Prostate gland (tissue), 2 donors: Measurements from ENCODE around the gene RNF113A. TPM values are rescaled to one million over a fixed set of nuclear protein-coding genes. Genes with fewer than 3 reads are reported as not detected.

Experiments used
- DNase-seq: peaks from one replicate; pipeline ENCODE4 v3.0.0-alpha.2; 2019; ENCODE audit warnings: low spot score
- H3K27ac ChIP-seq, 2 donors: fragments of 200-600 bp; sonication (generic); 2 replicates each; pipeline ENCODE4 v1.5.1; 2017 to 2019
- H3K27me3 ChIP-seq: fragments of 200-600 bp; sonication (generic); replicated peaks from 2 replicates; pipeline ENCODE4 v1.5.1; 2019; ENCODE audit not compliant: insufficient read depth
- H3K36me3 ChIP-seq, 2 donors: fragments of 200-600 bp; sonication (generic); 1 replicate in 1 of 2; 2 replicates in 1 of 2; pipeline versions ENCODE4 v1.5.1 to v1.8.1; 2017 to 2019
- H3K4me1 ChIP-seq: fragments of 200-600 bp; sonication (generic); replicated peaks from 2 replicates; pipeline ENCODE4 v1.5.1; 2019
- H3K4me3 ChIP-seq, 2 donors: fragments of 200-600 bp; sonication (generic); 2 replicates each; pipeline ENCODE4 v1.5.1; 2017 to 2019
- H3K9me3 ChIP-seq: fragments of 200-600 bp; sonication (generic); 2 replicates; pipeline ENCODE4 v1.5.1; 2017
- CTCF ChIP-seq, 4 experiments: fragments of 200-600 bp in 2 of 4; fragments of 450-650 bp in 2 of 4; sonication (generic) in 2 of 4; IDR thresholded peaks; 1 replicate in 3 of 4; 2 replicates in 1 of 4; pipeline ENCODE4 v1.5.1; 2016 to 2019; ENCODE audit warnings: antibody characterized with exemption in 4 of 4, mild to moderate bottlenecking in 2 of 4, moderate library complexity in 2 of 4
- POLR2A ChIP-seq: fragments of 450-650 bp; IDR thresholded peaks from one replicate; pipeline ENCODE4 v1.6.1; 2016; ENCODE audit warnings: antibody characterized with exemption, mild to moderate bottlenecking
- POLR2AphosphoS5 ChIP-seq: sonication (generic); formaldehyde crosslinking; IDR thresholded peaks from one replicate; pipeline ENCODE4 v1.6.1; 2017; ENCODE audit warnings: antibody characterized with exemption
- WGBS: methylation state at CpG from one replicate; pipeline ENCODE4 v1.1.5; 2018; 5-methylcytosine and 5-hydroxymethylcytosine counted together
- intact Hi-C: fragments of 100-400 bp; cut with DNase I; formaldehyde crosslinking; loops from one replicate; pipeline ENCODE4 v1.14.2; 2022
- total RNA-seq, 2 donors: library from RNA; depleted of rRNA; stranded (reverse); fragments of >200 nt; gene quantifications; one replicate each; pipeline ENCODE4 v1.1.0, GENCODE V29; 2016

The RNF113A gene
- total RNA-seq, 2 donors from 2014 or later: 10.5 to 13.2 TPM

DNA sequence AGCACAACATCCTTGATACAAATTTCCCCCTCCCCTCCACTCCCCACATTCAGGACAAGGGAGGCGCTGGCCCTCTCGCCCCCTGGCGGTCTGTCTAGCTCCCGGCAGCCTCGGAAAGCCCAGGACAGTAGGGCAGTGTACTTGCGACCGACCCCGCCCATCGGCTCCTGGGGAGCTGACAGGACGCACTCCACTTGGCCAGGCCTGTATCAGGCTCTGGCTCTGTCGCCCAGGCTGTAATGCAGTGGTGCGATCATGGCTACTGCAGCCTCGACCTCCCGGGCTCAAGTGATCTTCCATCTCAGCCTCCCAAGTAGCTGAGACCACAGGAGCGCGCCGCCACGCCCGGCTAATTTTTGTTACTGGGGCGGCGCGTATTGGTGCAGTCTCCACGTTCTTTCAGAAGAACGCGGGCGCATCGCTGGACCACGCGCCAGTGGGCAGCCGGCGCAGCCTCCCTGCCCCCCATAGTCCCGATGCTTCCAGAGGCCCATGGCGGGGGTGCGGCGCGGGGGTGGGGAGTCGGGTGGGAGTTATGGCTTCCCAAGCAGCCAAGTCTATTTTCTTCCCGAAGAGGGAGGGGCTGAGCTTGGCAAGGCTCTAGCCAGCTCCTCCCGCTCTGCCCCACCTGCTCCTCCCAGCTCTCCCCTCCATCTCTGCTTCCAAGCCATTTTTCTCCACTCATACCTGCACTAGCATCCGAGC lies 16.3 kb upstream of the RNF113A start:
- no peak overlapping the region for H3K27ac ChIP-seq
- 27% methylated on average over 7 of the region's 40 CpGs for WGBS

DNA sequence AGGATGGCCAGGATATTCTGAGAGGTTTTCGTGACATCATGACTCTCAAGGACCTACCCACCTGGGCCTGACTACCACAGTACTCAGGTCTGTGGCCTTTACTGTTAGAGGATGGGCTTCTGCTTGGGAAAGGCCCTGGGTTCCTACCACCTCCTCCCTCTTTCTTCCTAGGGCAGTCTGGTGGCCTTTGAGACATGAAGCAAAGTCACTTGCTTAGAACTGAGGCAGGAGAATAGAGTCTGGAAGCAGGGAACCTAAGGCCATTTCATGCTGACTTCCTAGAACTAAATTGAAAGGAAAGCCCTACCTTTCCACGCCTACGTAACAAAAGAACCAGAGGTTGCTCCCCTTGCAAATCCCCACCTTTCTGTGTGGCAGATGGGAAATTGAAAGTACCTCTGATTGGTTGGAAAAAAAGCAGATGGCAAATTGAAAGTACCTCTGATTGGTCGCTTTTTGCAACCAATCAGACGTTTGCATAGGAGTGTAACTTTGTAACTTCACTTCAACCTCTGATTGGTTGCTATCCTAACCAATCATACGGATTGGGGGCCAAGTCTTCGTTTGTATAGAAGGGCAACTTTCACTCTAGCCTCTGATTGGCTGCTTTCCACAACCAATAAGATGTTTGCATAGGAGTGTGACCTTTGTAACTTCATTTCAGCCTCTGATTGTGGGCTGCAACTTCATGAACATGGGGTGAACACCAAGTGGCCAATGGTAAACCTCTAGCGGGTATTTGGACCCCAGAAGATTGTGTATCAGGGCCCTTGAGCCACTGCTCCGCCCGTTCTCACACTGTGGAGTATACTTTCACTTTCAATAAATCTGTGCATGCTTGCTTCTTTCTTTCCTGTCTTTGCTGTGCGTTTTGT lies 14.3 kb upstream of the RNF113A start:
- Histone ChIP-seq H3K27me3 (no peaks in the 10 kb centered on the region), H3K9me3 (no peaks in the 10 kb centered on the region), H3K4me1 (no peaks in the 10 kb centered on the region), H3K27ac (no peak overlapping the region), H3K4me3 (no peak overlapping the region), H3K36me3 (no peaks in the 10 kb centered on the region)
- DNase-seq: no peak
- 87% methylated on average over 11 of the region's 11 CpGs for WGBS
- intact Hi-C loops: no loop called here
- no peak for TF ChIP-seq POLR2A
- no peak for TF ChIP-seq CTCF (IDR thresholded peaks at IDR 0.05)
- no peak for TF ChIP-seq POLR2AphosphoS5

More for the DNA sequence above, 16.3 kb upstream of the RNF113A start:
- no peaks in the 10 kb centered on the region for H3K4me1 ChIP-seq
- intact Hi-C loops: no loop called here
- DNase-seq: peak; percentile 4
- no peaks in the 10 kb centered on the region for H3K9me3 ChIP-seq
- no peak overlapping the region for H3K4me3 ChIP-seq
- H3K27me3 ChIP-seq: no peaks in the 10 kb centered on the region
- no peaks in the 10 kb centered on the region for H3K36me3 ChIP-seq
- TF ChIP-seq POLR2A (no peak), POLR2AphosphoS5 (no peak), CTCF (IDR thresholded peaks at IDR 0.05) (no peak)

GRCh38 chrX:119880552-119881437 lies 9.3 kb upstream of the RNF113A start:
- no peak overlapping the region for H3K4me3 ChIP-seq
- H3K4me1 ChIP-seq: no peaks in the 10 kb centered on the region
- no peaks in the 10 kb centered on the region for H3K36me3 ChIP-seq
- DNase-seq: peak; percentile 4
- H3K27me3 ChIP-seq: no peaks in the 10 kb centered on the region
- intact Hi-C loops: no loop called here
- TF ChIP-seq CTCF (IDR thresholded peaks at IDR 0.05) (peak in 2 of 4 experiments; percentile 31 to 47), POLR2A (no peak)
- 52% methylated on average over 11 of the region's 11 CpGs for WGBS
- H3K9me3 ChIP-seq: no peaks in the 10 kb centered on the region
- no peak overlapping the region for H3K27ac ChIP-seq

GRCh38 chrX:119880076-119880475 lies 8.5 kb upstream of the RNF113A start:
- Histone ChIP-seq H3K36me3 (no peaks in the 10 kb centered on the region), H3K9me3 (no peaks in the 10 kb centered on the region), H3K4me1 (no peaks in the 10 kb centered on the region), H3K27ac (no peak overlapping the region), H3K4me3 (no peak overlapping the region), H3K27me3 (no peaks in the 10 kb centered on the region)
- TF ChIP-seq POLR2A: no peak
- intact Hi-C loops: no loop called here
- WGBS: 85% methylated on average over 4 of the region's 5 CpGs
- DNase-seq: no peak

DNA sequence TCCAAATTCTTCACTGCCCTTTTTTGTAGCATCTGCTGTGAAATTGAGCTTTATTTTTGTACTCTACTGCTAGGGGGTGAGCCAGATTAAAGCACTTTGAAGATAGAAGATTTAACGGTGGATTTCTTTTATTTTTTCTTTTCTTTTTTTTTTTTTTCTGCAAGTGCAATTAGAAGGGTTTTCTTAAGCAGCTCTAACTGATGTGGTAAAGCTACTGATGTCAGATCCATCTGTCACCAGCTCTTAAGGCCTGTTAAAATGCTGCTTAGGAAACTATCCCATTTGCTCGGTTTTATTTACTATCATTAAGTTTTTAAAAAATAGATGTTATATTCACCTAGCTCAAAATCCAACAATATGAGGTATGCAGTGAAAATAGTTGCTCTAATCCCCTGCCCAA lies 7.2 kb upstream of the RNF113A start:
- no peak for TF ChIP-seq POLR2AphosphoS5
- TF ChIP-seq POLR2A: no peak
- TF ChIP-seq CTCF (IDR thresholded peaks at IDR 0.05): no peak
- H3K4me3 ChIP-seq: no peak overlapping the region
- no peaks in the 10 kb centered on the region for H3K27me3 ChIP-seq
- intact Hi-C loops: loop anchor here (10.0 kb wide), 1 partner anchor 274 kb away; the partner anchor contains the start of gene NKRF
- H3K4me1 ChIP-seq: no peaks in the 10 kb centered on the region
- WGBS: 60% methylated on average over 2 of the region's 2 CpGs
- H3K36me3 ChIP-seq: no peaks in the 10 kb centered on the region
- DNase-seq: no peak
- H3K9me3 ChIP-seq: no peaks in the 10 kb centered on the region
- no peak overlapping the region for H3K27ac ChIP-seq
